ENCODE results near the gene PCDHA11. TPM values are rescaled to one million over a fixed set of nuclear protein-coding genes. Genes with fewer than 3 reads are reported as not detected.
A peak's percentile ranks its signal among the peaks of the same experiment; 100 is the strongest.
"Not testable (repeated sequence)": the region's sequence is repeated elsewhere in the genome, so short reads cannot be mapped to it uniquely, and the experiment has no call there.

The PCDHA11 gene
- total RNA-seq, 6 experiments from 2014 or later: 0.07 to 0.14 (median 0.11) TPM; not detected in 2

GRCh38 chr5:140835622-140836510 is 32.9 kb upstream of the PCDHA11 start:
- no peak for DNase-seq
- TF ChIP-seq CTCF (IDR thresholded peaks at IDR 0.05): no peak
- Mint-ChIP-seq H3K9me3 (0 out of 2 replicates have a peak, but pooled peaks cover 4% of the 10 kb centered on the region), H3K4me1 (ENCODE audit: low read depth) (no peaks in the 10 kb centered on the region), H3K27ac (no peak overlapping the region), H3K27me3 (ENCODE audit: insufficient read depth) (no peaks in the 10 kb centered on the region; the same call in 1 of the 2 replicates), H3K36me3 (ENCODE audit: low read depth) (peaks cover 5% of the 10 kb centered on the region; the same call in 1 of the 2 replicates), H3K4me3 (no peak overlapping the region)

- Mint-ChIP-seq H3K9me3 (peaks cover 22% of the 10 kb centered on the region), H3K27me3 (ENCODE audit: insufficient read depth) (no peaks in the 10 kb centered on the region; the same call in none of the 2 replicates), H3K4me3 (peak within 1 kb of the TSS; percentile 54; the same call in 1 of the 2 replicates), H3K4me1 (ENCODE audit: low read depth) (no peaks in the 10 kb centered on the region), H3K36me3 (ENCODE audit: low read depth) (peaks cover 6% of the 10 kb centered on the region; the same call in 1 of the 2 replicates), H3K27ac (no peak within 1 kb of the TSS)
- TF ChIP-seq CTCF (IDR thresholded peaks at IDR 0.05): peak; percentile 34
- no peak for DNase-seq
Observed at GRCh38 chr5:140840978-140841962, 27.5 kb upstream of the PCDHA11 start, which contains the start of gene PCDHA8. PCDHA8 (plus strand) TSS chr5:140841187; CDS start chr5:140841322, 135 bp downstream.

DNA sequence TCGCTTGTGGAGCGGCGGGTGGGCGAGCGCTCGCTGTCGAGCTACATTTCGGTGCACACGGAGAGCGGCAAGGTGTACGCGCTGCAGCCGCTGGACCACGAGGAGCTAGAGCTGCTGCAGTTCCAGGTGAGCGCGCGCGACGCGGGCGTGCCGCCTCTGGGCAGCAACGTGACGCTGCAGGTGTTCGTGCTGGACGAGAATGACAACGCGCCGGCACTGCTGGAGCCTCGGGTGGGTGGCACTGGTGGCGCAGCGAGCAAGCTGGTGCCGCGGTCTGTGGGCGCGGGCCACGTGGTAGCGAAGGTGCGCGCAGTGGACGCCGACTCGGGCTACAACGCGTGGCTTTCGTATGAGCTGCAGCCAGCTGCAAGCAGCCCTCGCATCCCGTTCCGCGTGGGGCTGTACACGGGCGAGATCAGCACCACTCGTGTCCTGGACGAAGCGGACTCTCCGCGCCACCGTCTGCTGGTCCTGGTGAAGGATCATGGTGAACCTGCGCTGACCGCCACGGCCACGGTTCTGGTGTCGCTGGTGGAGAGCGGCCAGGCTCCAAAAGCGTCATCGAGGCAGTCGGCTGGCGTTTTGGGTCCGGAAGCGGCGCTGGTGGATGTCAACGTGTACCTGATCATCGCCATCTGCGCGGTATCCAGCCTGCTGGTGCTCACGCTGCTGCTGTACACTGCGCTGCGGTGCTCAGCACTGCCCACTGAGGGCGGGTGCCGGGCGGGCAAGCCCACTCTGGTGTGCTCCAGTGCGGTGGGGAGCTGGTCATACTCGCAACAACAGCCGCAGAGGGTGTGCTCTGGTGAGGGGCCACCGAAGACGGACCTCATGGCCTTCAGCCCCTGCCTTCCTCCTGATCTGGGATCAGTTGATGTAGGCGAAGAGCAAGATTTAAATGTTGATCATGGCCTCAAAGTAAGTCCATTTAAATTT is 25.7 kb upstream of the PCDHA11 start:
- H3K36me3 Mint-ChIP-seq (ENCODE audit: low read depth): peaks cover 6% of the 10 kb centered on the region; the same call in 1 of the 2 replicates
- TF ChIP-seq CTCF (IDR thresholded peaks at IDR 0.05): no peak
- H3K4me1 Mint-ChIP-seq (ENCODE audit: low read depth): no peaks in the 10 kb centered on the region
- no peak overlapping the region for H3K4me3 Mint-ChIP-seq
- no peak for DNase-seq
- H3K27me3 Mint-ChIP-seq (ENCODE audit: insufficient read depth): no peaks in the 10 kb centered on the region; the same call in 1 of the 2 replicates
- peaks cover 22% of the 10 kb centered on the region for H3K9me3 Mint-ChIP-seq
- no peak overlapping the region for H3K27ac Mint-ChIP-seq

- not testable (repeated sequence) for H3K9me3 Mint-ChIP-seq; H3K4me3 Mint-ChIP-seq; H3K27me3 Mint-ChIP-seq (ENCODE audit: insufficient read depth); H3K36me3 Mint-ChIP-seq (ENCODE audit: low read depth); H3K27ac Mint-ChIP-seq; DNase-seq; H3K4me1 Mint-ChIP-seq (ENCODE audit: low read depth)
Observed at GRCh38 chr5:140848139-140849102, 20.3 kb upstream of the PCDHA11 start, which contains the start of gene PCDHA9. PCDHA9 (plus strand) TSS chr5:140848382; CDS start chr5:140848496, 114 bp downstream.

- not testable (repeated sequence) for H3K36me3 Mint-ChIP-seq (ENCODE audit: low read depth); H3K4me1 Mint-ChIP-seq (ENCODE audit: low read depth); H3K27ac Mint-ChIP-seq; H3K9me3 Mint-ChIP-seq; H3K27me3 Mint-ChIP-seq (ENCODE audit: insufficient read depth); DNase-seq; H3K4me3 Mint-ChIP-seq
Observed at GRCh38 chr5:140849831-140850634, 18.7 kb upstream of the PCDHA11 start.

All from HFFc6 (cell line).